ENCODE measurements around the gene FCHSD1.

DNA sequence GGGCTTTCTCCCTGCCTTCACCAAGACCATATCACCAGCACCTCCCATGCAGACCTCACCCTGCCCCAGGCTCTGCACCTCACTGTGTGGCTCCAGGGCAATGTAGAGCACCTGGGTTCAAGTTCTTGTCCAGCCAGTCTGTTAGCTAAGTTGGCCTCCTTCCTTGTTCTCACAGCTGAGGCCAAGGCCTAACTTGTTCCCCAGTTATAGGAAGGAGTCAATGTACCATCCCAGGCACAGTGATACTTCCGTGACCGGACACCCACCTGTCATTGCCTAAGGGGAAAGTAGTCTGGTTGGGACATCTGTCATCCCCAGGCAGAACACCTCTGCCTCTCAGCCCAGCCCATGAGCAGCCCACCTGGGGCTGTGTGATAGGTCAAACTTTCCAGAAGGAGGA lies 45.2 kb upstream of the FCHSD1 start:
- TF ChIP-seq, protein P1, sequence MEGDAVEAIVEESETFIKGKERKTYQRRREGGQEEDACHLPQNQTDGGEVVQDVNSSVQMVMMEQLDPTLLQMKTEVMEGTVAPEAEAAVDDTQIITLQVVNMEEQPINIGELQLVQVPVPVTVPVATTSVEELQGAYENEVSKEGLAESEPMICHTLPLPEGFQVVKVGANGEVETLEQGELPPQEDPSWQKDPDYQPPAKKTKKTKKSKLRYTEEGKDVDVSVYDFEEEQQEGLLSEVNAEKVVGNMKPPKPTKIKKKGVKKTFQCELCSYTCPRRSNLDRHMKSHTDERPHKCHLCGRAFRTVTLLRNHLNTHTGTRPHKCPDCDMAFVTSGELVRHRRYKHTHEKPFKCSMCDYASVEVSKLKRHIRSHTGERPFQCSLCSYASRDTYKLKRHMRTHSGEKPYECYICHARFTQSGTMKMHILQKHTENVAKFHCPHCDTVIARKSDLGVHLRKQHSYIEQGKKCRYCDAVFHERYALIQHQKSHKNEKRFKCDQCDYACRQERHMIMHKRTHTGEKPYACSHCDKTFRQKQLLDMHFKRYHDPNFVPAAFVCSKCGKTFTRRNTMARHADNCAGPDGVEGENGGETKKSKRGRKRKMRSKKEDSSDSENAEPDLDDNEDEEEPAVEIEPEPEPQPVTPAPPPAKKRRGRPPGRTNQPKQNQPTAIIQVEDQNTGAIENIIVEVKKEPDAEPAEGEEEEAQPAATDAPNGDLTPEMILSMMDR (IDR thresholded peaks at IDR 0.05): no peak
- no peak for TF ChIP-seq POLR2A (IDR thresholded peaks at IDR 0.05)
- no peak for TF ChIP-seq POLR2AphosphoS5 (IDR thresholded peaks at IDR 0.05; ENCODE audit: insufficient read depth in 1 of 2, low read depth in 1 of 2)
